GM12878 (cell line): ENCODE results near the gene OR10H4. TPM values are rescaled to one million over a fixed set of nuclear protein-coding genes. Genes with fewer than 3 reads are reported as not detected.

ENCODE experiments used
- BMI1 ChIP-seq: fragments of 450-650 bp; IDR thresholded peaks from 2 replicates; pipeline ENCODE4 v1.6.1; 2016; ENCODE audit warnings: mild to moderate bottlenecking, moderate library complexity, borderline replicate concordance
- CHD4 ChIP-seq: fragments of 200-600 bp; sonication (generic); IDR thresholded peaks from 2 replicates; pipeline ENCODE4 v1.6.1; 2016; ENCODE audit warnings: mild to moderate bottlenecking
- HDGF ChIP-seq: fragments of 450-650 bp; IDR thresholded peaks from 2 replicates; pipeline ENCODE4 v1.6.1; 2016; ENCODE audit warnings: antibody characterized with exemption
- IKZF1 ChIP-seq: fragments of 450-650 bp; conservative IDR thresholded peaks from 2 replicates; pipeline ENCODE4 v1.6.1; 2017; ENCODE audit warnings: antibody characterized with exemption, mild to moderate bottlenecking
- POLR2AphosphoS2 ChIP-seq: IDR thresholded peaks from 2 replicates; pipeline ENCODE4 v1.6.1; 2011; ENCODE audit warnings: low read depth, mild to moderate bottlenecking, low read length, improper control_type of control experiment, moderate library complexity
- SIN3A ChIP-seq: IDR thresholded peaks from 2 replicates; pipeline ENCODE4 v1.6.1; 2012; ENCODE audit warnings: low read depth, low read length, improper control_type of control experiment
- ZNF207 ChIP-seq: fragments of 450-650 bp; IDR thresholded peaks from 2 replicates; pipeline ENCODE4 v1.6.1; 2014; ENCODE audit warnings: antibody characterized with exemption, mild to moderate bottlenecking, borderline replicate concordance
- polyA plus RNA-seq, 11 experiments: library from polyadenylated mRNA; depleted of rRNA in 4 of 11; unstranded in 6 of 11; stranded (reverse) in 5 of 11; fragments of >200 nt; fragmentation: Nextera tagmentation in 4 of 11; fragmentation: Illumina TruSeq in 1 of 11; extraction: Ambion mirVana in 4 of 11; extraction: Trizol in 1 of 11; gene quantifications; 1 replicate in 1 of 11; 2 replicates in 10 of 11; pipeline versions ENCODE4 v1.2.1 to v1.2.3, GENCODE V29; 2011 to 2016; ENCODE audit warnings: inconsistent platforms in 2 of 11, missing spikeins in 2 of 11, low read depth in 1 of 11
- total RNA-seq, 4 experiments: library from RNA; depleted of rRNA in 3 of 4; stranded (reverse); fragments of >200 nt in 3 of 4; fragmentation: Illumina TruSeq in 1 of 4; extraction: Trizol in 1 of 4; gene quantifications; 2 replicates each; pipeline versions ENCODE4 v1.2.1 to v1.2.3, GENCODE V29; 2013 to 2021
- TF ChIP-seq, protein P1 (sequence below), 3 experiments: IDR thresholded peaks in 2 of 3; conservative IDR thresholded peaks in 1 of 3; 2 replicates each; pipeline ENCODE4 v1.5.1; 2011; ENCODE audit warnings: low read depth in 3 of 3, low read length in 3 of 3, mild to moderate bottlenecking in 3 of 3, control low read depth in 2 of 3, moderate library complexity in 2 of 3, inconsistent platforms in 1 of 3, mixed read lengths in 1 of 3; ENCODE audit not compliant: control insufficient read depth in 2 of 3, insufficient read depth in 1 of 3; ENCODE audit errors: extremely low read depth in 1 of 3
- TF ChIP-seq, protein P2 (sequence below): fragments of 450-650 bp; formaldehyde crosslinking; IDR thresholded peaks from 2 replicates; pipeline ENCODE4 v1.4.0; 2020; ENCODE audit warnings: mild to moderate bottlenecking, moderate library complexity
- TF ChIP-seq, protein P3 (sequence below): fragments of 450-650 bp; IDR thresholded peaks from 2 replicates; pipeline ENCODE4 v1.6.1; 2017; ENCODE audit warnings: mild to moderate bottlenecking

The OR10H4 gene
- total and polyA plus RNA-seq, 10 of the 15 experiments (the other 5 are each of a cell fraction or from before 2014, with no cell fraction given), result not detected

DNA sequence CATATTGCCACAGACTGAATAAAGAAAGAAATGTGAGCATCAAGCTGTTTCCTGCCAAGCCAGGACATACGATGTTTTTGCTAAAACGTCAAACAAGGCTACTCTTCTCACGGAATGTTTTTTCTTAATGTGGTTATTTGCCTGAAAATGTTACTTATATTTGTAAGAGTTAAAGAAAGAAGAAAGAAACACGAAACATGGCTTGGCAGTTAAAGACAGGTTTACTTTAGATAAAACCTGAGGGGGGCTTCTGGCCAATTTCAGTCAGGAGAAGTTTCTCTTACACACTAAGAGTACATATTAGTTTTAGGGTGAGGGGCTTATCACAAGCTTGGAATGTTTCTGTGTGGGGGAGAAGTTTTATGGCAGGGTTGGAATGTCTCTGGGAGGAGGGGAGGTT is 4.4 kb upstream of the OR10H4 start (continued):
- TF ChIP-seq, protein P1, sequence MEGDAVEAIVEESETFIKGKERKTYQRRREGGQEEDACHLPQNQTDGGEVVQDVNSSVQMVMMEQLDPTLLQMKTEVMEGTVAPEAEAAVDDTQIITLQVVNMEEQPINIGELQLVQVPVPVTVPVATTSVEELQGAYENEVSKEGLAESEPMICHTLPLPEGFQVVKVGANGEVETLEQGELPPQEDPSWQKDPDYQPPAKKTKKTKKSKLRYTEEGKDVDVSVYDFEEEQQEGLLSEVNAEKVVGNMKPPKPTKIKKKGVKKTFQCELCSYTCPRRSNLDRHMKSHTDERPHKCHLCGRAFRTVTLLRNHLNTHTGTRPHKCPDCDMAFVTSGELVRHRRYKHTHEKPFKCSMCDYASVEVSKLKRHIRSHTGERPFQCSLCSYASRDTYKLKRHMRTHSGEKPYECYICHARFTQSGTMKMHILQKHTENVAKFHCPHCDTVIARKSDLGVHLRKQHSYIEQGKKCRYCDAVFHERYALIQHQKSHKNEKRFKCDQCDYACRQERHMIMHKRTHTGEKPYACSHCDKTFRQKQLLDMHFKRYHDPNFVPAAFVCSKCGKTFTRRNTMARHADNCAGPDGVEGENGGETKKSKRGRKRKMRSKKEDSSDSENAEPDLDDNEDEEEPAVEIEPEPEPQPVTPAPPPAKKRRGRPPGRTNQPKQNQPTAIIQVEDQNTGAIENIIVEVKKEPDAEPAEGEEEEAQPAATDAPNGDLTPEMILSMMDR (IDR thresholded peaks at IDR 0.05 in 2 of 3, conservative IDR thresholded peaks at IDR 0.05 in 1 of 3; ENCODE audit: control insufficient read depth in 2 of 3, extremely low read depth in 1 of 3, insufficient read depth in 1 of 3, low read depth in 3 of 3, low read length in 3 of 3), result no peak
- TF ChIP-seq POLR2AphosphoS2 (no peak), HDGF (no peak), BMI1 (no peak), ZNF207 (no peak), CHD4 (no peak), IKZF1 (no peak), SIN3A (no peak)
- TF ChIP-seq, protein P2, sequence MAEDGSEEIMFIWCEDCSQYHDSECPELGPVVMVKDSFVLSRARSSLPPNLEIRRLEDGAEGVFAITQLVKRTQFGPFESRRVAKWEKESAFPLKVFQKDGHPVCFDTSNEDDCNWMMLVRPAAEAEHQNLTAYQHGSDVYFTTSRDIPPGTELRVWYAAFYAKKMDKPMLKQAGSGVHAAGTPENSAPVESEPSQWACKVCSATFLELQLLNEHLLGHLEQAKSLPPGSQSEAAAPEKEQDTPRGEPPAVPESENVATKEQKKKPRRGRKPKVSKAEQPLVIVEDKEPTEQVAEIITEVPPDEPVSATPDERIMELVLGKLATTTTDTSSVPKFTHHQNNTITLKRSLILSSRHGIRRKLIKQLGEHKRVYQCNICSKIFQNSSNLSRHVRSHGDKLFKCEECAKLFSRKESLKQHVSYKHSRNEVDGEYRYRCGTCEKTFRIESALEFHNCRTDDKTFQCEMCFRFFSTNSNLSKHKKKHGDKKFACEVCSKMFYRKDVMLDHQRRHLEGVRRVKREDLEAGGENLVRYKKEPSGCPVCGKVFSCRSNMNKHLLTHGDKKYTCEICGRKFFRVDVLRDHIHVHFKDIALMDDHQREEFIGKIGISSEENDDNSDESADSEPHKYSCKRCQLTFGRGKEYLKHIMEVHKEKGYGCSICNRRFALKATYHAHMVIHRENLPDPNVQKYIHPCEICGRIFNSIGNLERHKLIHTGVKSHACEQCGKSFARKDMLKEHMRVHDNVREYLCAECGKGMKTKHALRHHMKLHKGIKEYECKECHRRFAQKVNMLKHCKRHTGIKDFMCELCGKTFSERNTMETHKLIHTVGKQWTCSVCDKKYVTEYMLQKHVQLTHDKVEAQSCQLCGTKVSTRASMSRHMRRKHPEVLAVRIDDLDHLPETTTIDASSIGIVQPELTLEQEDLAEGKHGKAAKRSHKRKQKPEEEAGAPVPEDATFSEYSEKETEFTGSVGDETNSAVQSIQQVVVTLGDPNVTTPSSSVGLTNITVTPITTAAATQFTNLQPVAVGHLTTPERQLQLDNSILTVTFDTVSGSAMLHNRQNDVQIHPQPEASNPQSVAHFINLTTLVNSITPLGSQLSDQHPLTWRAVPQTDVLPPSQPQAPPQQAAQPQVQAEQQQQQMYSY, result no peak
- TF ChIP-seq, protein P3, sequence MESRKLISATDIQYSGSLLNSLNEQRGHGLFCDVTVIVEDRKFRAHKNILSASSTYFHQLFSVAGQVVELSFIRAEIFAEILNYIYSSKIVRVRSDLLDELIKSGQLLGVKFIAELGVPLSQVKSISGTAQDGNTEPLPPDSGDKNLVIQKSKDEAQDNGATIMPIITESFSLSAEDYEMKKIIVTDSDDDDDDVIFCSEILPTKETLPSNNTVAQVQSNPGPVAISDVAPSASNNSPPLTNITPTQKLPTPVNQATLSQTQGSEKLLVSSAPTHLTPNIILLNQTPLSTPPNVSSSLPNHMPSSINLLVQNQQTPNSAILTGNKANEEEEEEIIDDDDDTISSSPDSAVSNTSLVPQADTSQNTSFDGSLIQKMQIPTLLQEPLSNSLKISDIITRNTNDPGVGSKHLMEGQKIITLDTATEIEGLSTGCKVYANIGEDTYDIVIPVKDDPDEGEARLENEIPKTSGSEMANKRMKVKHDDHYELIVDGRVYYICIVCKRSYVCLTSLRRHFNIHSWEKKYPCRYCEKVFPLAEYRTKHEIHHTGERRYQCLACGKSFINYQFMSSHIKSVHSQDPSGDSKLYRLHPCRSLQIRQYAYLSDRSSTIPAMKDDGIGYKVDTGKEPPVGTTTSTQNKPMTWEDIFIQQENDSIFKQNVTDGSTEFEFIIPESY, result no peak
